GM15510 (cell line): Measurements from ENCODE around the gene ATAD2B.

ENCODE experiments used
- POLR2A ChIP-seq: IDR thresholded peaks from 3 replicates; pipeline ENCODE4 v1.6.1; 2011; ENCODE audit warnings: borderline replicate concordance; ENCODE audit not compliant: insufficient read length; ENCODE audit errors: extremely low read depth

ATAD2B gene

GRCh38 chr2:23828256-23828980 is 98.5 kb downstream of the ATAD2B start:
- TF ChIP-seq POLR2A = no peak

- no peak for TF ChIP-seq POLR2A
Observed at GRCh38 chr2:23827287-23827686, 99.6 kb downstream of the ATAD2B start.

GRCh38 chr2:23826771-23827170 is 100.2 kb downstream of the ATAD2B start:
- no peak for TF ChIP-seq POLR2A

GRCh38 chr2:23826040-23826439 is 100.9 kb downstream of the ATAD2B start:
- no peak for TF ChIP-seq POLR2A

- no peak for TF ChIP-seq POLR2A
Observed at GRCh38 chr2:23824777-23825212, 102.1 kb downstream of the ATAD2B start.

GRCh38 chr2:23823863-23824262 is 103.1 kb downstream of the ATAD2B start:
- no peak for TF ChIP-seq POLR2A

- TF ChIP-seq POLR2A = no peak
Observed at GRCh38 chr2:23814963-23815362, 112.0 kb downstream of the ATAD2B start.

- TF ChIP-seq POLR2A = no peak
Observed at GRCh38 chr2:23813438-23813837, 113.5 kb downstream of the ATAD2B start.

GRCh38 chr2:23809150-23809549 is 117.8 kb downstream of the ATAD2B start:
- TF ChIP-seq POLR2A = no peak

- no peak for TF ChIP-seq POLR2A
Observed at GRCh38 chr2:23806665-23807249, 120.2 kb downstream of the ATAD2B start.

- no peak for TF ChIP-seq POLR2A
Observed at GRCh38 chr2:23806201-23806600, 120.7 kb downstream of the ATAD2B start.

GRCh38 chr2:23803965-23804542 is 122.9 kb downstream of the ATAD2B start:
- no peak for TF ChIP-seq POLR2A

GRCh38 chr2:23803264-23803964 is 123.5 kb downstream of the ATAD2B start:
- TF ChIP-seq POLR2A = no peak

- TF ChIP-seq POLR2A = no peak
Observed at GRCh38 chr2:23801396-23801795, 125.5 kb downstream of the ATAD2B start.

- no peak for TF ChIP-seq POLR2A
Observed at GRCh38 chr2:23794234-23794633, 132.7 kb downstream of the ATAD2B start.
